ENCODE measurements around the gene LCLAT1.

- TF ChIP-seq CTCF (conservative IDR thresholded peaks at IDR 0.05) (no peak), ZFX (IDR thresholded peaks at IDR 0.05) (no peak)
These were observed 244.3 kb downstream of the LCLAT1 start for GRCh38 chr2:30691091-30691947.
